ENCODE results near the gene CRISPLD2.

DNA sequence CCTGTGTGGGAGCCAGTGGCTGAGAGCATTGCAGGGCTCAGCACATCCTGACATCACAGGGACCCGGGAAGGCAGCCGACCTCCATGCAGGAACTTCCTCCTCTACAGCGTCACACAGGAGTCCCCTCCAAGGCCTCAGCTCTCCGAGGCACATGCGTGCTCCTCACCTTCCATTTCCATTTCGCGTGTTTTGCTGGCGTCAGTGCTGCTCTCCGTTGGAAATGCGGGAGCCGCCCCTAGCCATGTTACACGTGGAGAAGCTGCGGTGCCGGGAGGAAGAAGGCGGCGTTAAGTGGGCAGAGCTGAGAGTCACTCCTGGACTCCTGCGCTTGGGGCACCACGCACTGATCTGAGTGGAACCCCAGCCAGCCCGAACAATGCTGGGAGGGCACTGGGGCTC, 25.2 kb upstream of the CRISPLD2 start:
- TF ChIP-seq, protein P1, sequence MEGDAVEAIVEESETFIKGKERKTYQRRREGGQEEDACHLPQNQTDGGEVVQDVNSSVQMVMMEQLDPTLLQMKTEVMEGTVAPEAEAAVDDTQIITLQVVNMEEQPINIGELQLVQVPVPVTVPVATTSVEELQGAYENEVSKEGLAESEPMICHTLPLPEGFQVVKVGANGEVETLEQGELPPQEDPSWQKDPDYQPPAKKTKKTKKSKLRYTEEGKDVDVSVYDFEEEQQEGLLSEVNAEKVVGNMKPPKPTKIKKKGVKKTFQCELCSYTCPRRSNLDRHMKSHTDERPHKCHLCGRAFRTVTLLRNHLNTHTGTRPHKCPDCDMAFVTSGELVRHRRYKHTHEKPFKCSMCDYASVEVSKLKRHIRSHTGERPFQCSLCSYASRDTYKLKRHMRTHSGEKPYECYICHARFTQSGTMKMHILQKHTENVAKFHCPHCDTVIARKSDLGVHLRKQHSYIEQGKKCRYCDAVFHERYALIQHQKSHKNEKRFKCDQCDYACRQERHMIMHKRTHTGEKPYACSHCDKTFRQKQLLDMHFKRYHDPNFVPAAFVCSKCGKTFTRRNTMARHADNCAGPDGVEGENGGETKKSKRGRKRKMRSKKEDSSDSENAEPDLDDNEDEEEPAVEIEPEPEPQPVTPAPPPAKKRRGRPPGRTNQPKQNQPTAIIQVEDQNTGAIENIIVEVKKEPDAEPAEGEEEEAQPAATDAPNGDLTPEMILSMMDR (IDR thresholded peaks at IDR 0.05): no peak
- TF ChIP-seq POLR2A (IDR thresholded peaks at IDR 0.05): no peak

All from Peyer's patch (tissue), 4 donors.